OCI-LY1 (cell line): ENCODE results near the gene ALDH3A1.

Source experiments
- H2AFZ ChIP-seq: fragments of 200-600 bp; sonication (generic), shearing (Covaris generic); 2 replicates; pipeline ENCODE4 v1.6.0; 2014; ENCODE audit warnings: antibody characterized with exemption, mild to moderate bottlenecking, low read length
- H3F3A ChIP-seq: fragments of 200-600 bp; sonication (generic), shearing (Covaris generic); 2 replicates; pipeline ENCODE4 v1.6.0; 2014; ENCODE audit warnings: mild to moderate bottlenecking, antibody characterized with exemption, low read length, moderate library complexity; ENCODE audit not compliant: insufficient read depth
- H3K27ac ChIP-seq: fragments of 200-600 bp; sonication (generic); 2 replicates; pipeline ENCODE4 v1.5.1; 2014; ENCODE audit warnings: low read length, mixed run types, mild to moderate bottlenecking, low read depth; ENCODE audit not compliant: poor library complexity, severe bottlenecking
- H3K27me3 ChIP-seq: fragments of 200-600 bp; sonication (generic); 2 replicates; pipeline ENCODE4 v1.6.0; 2014; ENCODE audit warnings: antibody characterized with exemption, mild to moderate bottlenecking, low read length, moderate library complexity; ENCODE audit not compliant: insufficient read depth
- H3K36me3 ChIP-seq: fragments of 200-600 bp; sonication (generic); 2 replicates; pipeline ENCODE4 v1.6.1; 2014; ENCODE audit warnings: mild to moderate bottlenecking, antibody characterized with exemption, low read length, moderate library complexity, mixed read lengths; ENCODE audit not compliant: insufficient read depth
- H3K4me1 ChIP-seq: fragments of 200-600 bp; sonication (generic); 2 replicates; pipeline ENCODE4 v1.5.1; 2014; ENCODE audit warnings: mild to moderate bottlenecking, low read length, moderate library complexity; ENCODE audit not compliant: insufficient read depth, severe bottlenecking
- H3K4me2 ChIP-seq: fragments of 200-600 bp; sonication (generic), shearing (Covaris generic); 2 replicates; pipeline ENCODE4 v1.6.1; 2014; ENCODE audit warnings: low read length
- H3K4me3 ChIP-seq: fragments of 200-600 bp; sonication (generic); 2 replicates; pipeline ENCODE4 v1.5.1; 2014; ENCODE audit warnings: low read length, low read depth, mild to moderate bottlenecking, mixed read lengths; ENCODE audit not compliant: poor library complexity, severe bottlenecking
- H3K79me2 ChIP-seq: fragments of 200-600 bp; shearing (Covaris generic); 2 replicates; pipeline ENCODE4 v1.6.1; 2016; ENCODE audit warnings: mixed run types, low read length, mixed read lengths; ENCODE audit not compliant: insufficient read depth
- H3K9ac ChIP-seq: fragments of 200-600 bp; sonication (generic), shearing (Covaris generic); 2 replicates; pipeline ENCODE4 v1.6.1; 2014; ENCODE audit warnings: mild to moderate bottlenecking, low read length, mixed read lengths
- H3K9me2 ChIP-seq: fragments of 200-600 bp; sonication (generic), shearing (Covaris generic); 2 replicates; pipeline ENCODE4 v1.6.1; 2014; ENCODE audit warnings: low read depth, mild to moderate bottlenecking, low read length, mixed read lengths
- H3K9me3 ChIP-seq: fragments of 200-600 bp; shearing (Covaris generic); 2 replicates; pipeline ENCODE4 v1.6.1; 2014; ENCODE audit warnings: low read length, mixed read lengths
- H4K20me1 ChIP-seq: fragments of 200-600 bp; sonication (generic), shearing (Covaris generic); 2 replicates; pipeline ENCODE4 v1.6.0; 2016; ENCODE audit warnings: mild to moderate bottlenecking, low read length; ENCODE audit not compliant: insufficient read depth
- CTCF ChIP-seq: fragments of 200-600 bp; sonication (generic), shearing (Covaris generic); IDR thresholded peaks from 2 replicates; pipeline ENCODE4 v1.5.1; 2017; ENCODE audit warnings: mild to moderate bottlenecking, antibody characterized with exemption, low read length, moderate library complexity, mixed read lengths
- EZH2 ChIP-seq: fragments of 200-600 bp; sonication (generic), shearing (Covaris generic); IDR thresholded peaks from 2 replicates; pipeline ENCODE4 v1.8.0; 2017; ENCODE audit warnings: borderline replicate concordance, mixed run types, mild to moderate bottlenecking, antibody characterized with exemption, low read length, moderate library complexity, mixed read lengths

The ALDH3A1 gene

GRCh38 chr17:19780846-19781245, 32.7 kb upstream of the ALDH3A1 start:
- no peak overlapping the region for H3K4me2 ChIP-seq
- H3K27me3 ChIP-seq = no peaks in the 10 kb centered on the region
- H3K9me2 ChIP-seq = no peaks in the 10 kb centered on the region
- H3K27ac ChIP-seq = no peak overlapping the region
- no peak overlapping the region for H3K9ac ChIP-seq
- no peaks in the 10 kb centered on the region for H3K36me3 ChIP-seq
- no peaks in the 10 kb centered on the region for H3K79me2 ChIP-seq
- TF ChIP-seq EZH2 (no peak), CTCF (no peak)
- H4K20me1 ChIP-seq = no peaks in the 10 kb centered on the region
- no peaks in the 10 kb centered on the region for H3K9me3 ChIP-seq
- H3K4me1 ChIP-seq = no peaks in the 10 kb centered on the region
- H2AFZ ChIP-seq = no peak overlapping the region
- H3K4me3 ChIP-seq = no peak overlapping the region
- H3F3A ChIP-seq = no peaks in the 10 kb centered on the region

GRCh38 chr17:19773534-19773933, 25.4 kb upstream of the ALDH3A1 start:
- H2AFZ ChIP-seq = no peak overlapping the region
- no peak overlapping the region for H3K27ac ChIP-seq
- no peaks in the 10 kb centered on the region for H3K79me2 ChIP-seq
- H3K9ac ChIP-seq = no peak overlapping the region
- no peaks in the 10 kb centered on the region for H4K20me1 ChIP-seq
- no peaks in the 10 kb centered on the region for H3K4me1 ChIP-seq
- no peak overlapping the region for H3K4me2 ChIP-seq
- H3K4me3 ChIP-seq = no peak overlapping the region
- TF ChIP-seq EZH2 (no peak), CTCF (no peak)
- H3K36me3 ChIP-seq = no peaks in the 10 kb centered on the region
- H3K9me2 ChIP-seq = no peaks in the 10 kb centered on the region
- H3K27me3 ChIP-seq = no peaks in the 10 kb centered on the region
- no peaks in the 10 kb centered on the region for H3F3A ChIP-seq
- no peaks in the 10 kb centered on the region for H3K9me3 ChIP-seq

- Histone ChIP-seq H3K9me2 (no peaks in the 10 kb centered on the region), H3K36me3 (no peaks in the 10 kb centered on the region), H3K4me3 (no peak overlapping the region), H3K79me2 (no peaks in the 10 kb centered on the region), H3K4me2 (no peak overlapping the region), H3K4me1 (no peaks in the 10 kb centered on the region), H3K9me3 (no peaks in the 10 kb centered on the region), H2AFZ (no peak overlapping the region), H3K27ac (no peak overlapping the region), H3K9ac (no peak overlapping the region), H3K27me3 (no peaks in the 10 kb centered on the region), H4K20me1 (no peaks in the 10 kb centered on the region), H3F3A (no peaks in the 10 kb centered on the region)
- TF ChIP-seq CTCF (no peak), EZH2 (no peak)
These were observed 24.0 kb upstream of the ALDH3A1 start for GRCh38 chr17:19771971-19772630.
